Chondrocyte (in vitro differentiated cells): ENCODE results near the gene PLXNA3. TPM values are rescaled to one million over a fixed set of nuclear protein-coding genes. Genes with fewer than 3 reads are reported as not detected.

Experiments
- DNase-seq: peaks from one replicate; pipeline ENCODE4 v3.0.0; 2021; ENCODE audit warnings: mixed read lengths, low spot score
- H3K27ac Mint-ChIP-seq: one replicate; pipeline ENCODE4 v1.8.0; 2021; ENCODE audit warnings: mild to moderate bottlenecking, moderate library complexity, mixed read lengths; ENCODE audit not compliant: unreplicated experiment
- H3K27me3 Mint-ChIP-seq: 2 replicates; pipeline ENCODE4 v1.8.0; 2021; ENCODE audit warnings: low read depth, mixed read lengths
- H3K36me3 Mint-ChIP-seq: 2 replicates; pipeline ENCODE4 v1.8.0; 2021; ENCODE audit warnings: low read depth, mixed read lengths
- H3K4me1 Mint-ChIP-seq: 2 replicates; pipeline ENCODE4 v1.8.0; 2021; ENCODE audit warnings: low read depth, mild to moderate bottlenecking, mixed read lengths
- H3K4me3 Mint-ChIP-seq: one replicate; pipeline ENCODE4 v1.8.0; 2021; ENCODE audit warnings: mild to moderate bottlenecking, moderate library complexity, mixed read lengths; ENCODE audit not compliant: unreplicated experiment
- H3K9me3 Mint-ChIP-seq: 2 replicates; pipeline ENCODE4 v1.8.0; 2021; ENCODE audit warnings: low read depth, mixed read lengths
- total RNA-seq: library from RNA; stranded (reverse); gene quantifications from 3 replicates; pipeline ENCODE4 v1.2.1, GENCODE V29; 2021
- TF ChIP-seq, protein P1 (sequence below): fragments of 200-600 bp; sonication (generic); IDR thresholded peaks from 2 replicates; pipeline ENCODE4 v1.5.0; 2021; ENCODE audit warnings: antibody characterized with exemption, mild to moderate bottlenecking, moderate library complexity

The PLXNA3 gene
- total RNA-seq, 1 donor from 2014 or later = 205 TPM

- DNase-seq = no peak
- peaks cover 4% of the 10 kb centered on the region for H3K4me1 Mint-ChIP-seq
- TF ChIP-seq, protein P1, sequence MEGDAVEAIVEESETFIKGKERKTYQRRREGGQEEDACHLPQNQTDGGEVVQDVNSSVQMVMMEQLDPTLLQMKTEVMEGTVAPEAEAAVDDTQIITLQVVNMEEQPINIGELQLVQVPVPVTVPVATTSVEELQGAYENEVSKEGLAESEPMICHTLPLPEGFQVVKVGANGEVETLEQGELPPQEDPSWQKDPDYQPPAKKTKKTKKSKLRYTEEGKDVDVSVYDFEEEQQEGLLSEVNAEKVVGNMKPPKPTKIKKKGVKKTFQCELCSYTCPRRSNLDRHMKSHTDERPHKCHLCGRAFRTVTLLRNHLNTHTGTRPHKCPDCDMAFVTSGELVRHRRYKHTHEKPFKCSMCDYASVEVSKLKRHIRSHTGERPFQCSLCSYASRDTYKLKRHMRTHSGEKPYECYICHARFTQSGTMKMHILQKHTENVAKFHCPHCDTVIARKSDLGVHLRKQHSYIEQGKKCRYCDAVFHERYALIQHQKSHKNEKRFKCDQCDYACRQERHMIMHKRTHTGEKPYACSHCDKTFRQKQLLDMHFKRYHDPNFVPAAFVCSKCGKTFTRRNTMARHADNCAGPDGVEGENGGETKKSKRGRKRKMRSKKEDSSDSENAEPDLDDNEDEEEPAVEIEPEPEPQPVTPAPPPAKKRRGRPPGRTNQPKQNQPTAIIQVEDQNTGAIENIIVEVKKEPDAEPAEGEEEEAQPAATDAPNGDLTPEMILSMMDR = no peak
- H3K36me3 Mint-ChIP-seq = peaks cover 19% of the 10 kb centered on the region
- no peaks in the 10 kb centered on the region for H3K27me3 Mint-ChIP-seq
- no peak overlapping the region for H3K4me3 Mint-ChIP-seq
- H3K27ac Mint-ChIP-seq = peak overlapping the region; percentile 14
- H3K9me3 Mint-ChIP-seq = no peaks in the 10 kb centered on the region
Observed at GRCh38 chrX:154473683-154474082, 15.6 kb downstream of the PLXNA3 start.

DNA sequence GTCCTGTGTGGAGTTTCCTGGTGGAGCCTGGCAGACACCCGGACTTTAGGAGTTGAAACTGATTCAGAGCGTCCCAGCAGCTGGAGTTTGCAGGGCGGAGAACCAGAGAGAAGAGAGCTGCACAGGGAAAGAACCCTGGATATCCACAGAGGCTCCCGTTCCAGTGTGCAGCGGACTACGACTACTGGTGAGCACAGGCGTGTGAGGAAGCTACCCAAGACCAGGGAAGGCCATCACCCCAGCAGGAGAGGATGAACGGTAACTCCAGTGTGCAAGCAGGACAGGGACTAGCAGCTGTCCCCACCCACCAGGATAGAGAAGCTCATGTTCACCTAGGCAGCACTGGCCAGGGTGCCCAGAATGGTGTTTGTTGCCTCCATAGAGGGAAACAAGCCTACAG is 18.7 kb downstream of the PLXNA3 start:
- Mint-ChIP-seq H3K4me3 (no peak overlapping the region), H3K9me3 (no peaks in the 10 kb centered on the region), H3K27me3 (no peaks in the 10 kb centered on the region), H3K36me3 (peaks cover 8% of the 10 kb centered on the region), H3K27ac (peak overlapping the region; percentile 45), H3K4me1 (peaks cover 8% of the 10 kb centered on the region)
- DNase-seq = no peak
- TF ChIP-seq, protein P1 = no peak

DNA sequence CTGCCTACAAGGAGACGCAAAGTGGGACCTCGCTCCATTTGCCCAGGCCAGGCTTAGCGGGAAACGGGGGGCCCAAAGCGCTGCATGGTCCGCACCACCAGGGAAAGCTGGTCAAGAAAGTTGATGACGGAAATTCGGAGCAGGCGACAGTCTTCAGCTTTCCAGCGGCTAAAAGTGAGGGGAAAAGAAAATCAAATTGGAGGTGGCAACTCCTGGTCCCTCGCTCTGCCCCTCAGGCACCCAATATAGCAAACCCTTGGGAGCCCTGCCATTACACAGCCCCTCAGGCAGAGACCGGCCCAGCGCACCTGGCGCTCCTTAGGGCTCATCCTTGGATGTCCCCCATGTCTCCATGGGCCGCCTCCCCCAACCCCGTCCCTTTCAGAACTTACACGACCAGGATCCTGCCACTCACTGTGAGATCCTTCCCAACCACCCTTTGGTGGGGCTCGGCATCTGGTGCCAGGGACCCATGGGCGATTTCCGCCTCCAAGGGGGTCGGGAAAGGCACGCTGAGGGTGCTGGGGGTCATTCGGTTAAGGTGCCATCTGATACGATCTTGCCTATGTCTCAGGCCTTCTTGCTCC is 19.9 kb downstream of the PLXNA3 start:
- H3K4me1 Mint-ChIP-seq = peaks cover 8% of the 10 kb centered on the region
- DNase-seq = no peak
- H3K36me3 Mint-ChIP-seq = peaks cover 3% of the 10 kb centered on the region
- TF ChIP-seq, protein P1 = no peak
- peak overlapping the region; percentile 88 for H3K27ac Mint-ChIP-seq
- H3K9me3 Mint-ChIP-seq = no peaks in the 10 kb centered on the region
- peak overlapping the region; percentile 78 for H3K4me3 Mint-ChIP-seq
- H3K27me3 Mint-ChIP-seq = no peaks in the 10 kb centered on the region

DNA sequence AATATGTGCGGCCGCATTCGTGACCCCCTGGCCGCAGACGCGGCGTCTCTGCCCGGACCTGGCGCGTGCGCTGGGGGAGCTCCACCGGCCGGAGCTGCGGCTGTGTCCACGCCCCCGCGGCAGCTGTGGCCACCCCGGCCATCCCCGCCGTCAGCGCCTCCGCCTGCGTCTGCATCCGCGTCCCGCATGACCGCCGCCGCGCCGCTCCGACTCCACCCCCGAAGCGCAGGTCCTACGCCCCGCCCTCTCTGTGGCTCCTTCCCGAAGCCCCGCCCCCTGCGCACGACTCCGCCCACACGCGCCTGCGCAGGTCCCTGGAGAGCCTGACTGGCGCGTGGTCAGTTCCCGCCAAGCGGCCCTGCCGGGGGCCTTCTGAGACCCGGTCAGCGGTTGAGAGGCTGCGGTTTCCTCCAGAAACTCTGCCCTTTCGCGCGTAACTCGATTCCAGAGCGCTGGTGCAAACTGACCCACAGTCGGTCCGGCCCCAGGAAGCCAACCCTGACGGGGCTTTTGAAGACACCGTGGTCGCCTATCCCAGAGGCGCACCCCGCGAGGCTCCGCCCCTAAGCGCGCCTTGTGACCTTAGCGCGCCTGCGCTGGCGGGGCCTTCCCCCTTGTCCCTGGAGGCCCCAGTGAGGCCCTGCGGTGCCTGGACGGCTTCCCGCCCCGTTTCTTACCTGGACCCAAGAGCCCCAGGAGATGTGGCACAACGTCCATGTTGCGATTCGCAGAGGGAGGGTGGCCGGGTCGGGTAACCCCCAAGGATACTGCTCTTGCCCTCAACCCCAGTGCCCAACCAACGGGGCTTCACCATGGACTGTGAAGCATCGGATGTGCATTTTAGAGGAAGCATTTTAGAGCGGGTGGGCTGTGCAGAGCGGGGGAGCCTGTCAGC is 20.9 kb downstream of the PLXNA3 start, which contains the start of gene LAGE3:
Gene LAGE3 (minus strand): TSS at position 554 of the 895 bp plus-strand sequence. CDS start 366 bp downstream, at position 188.
- TF ChIP-seq, protein P1 = no peak
- Mint-ChIP-seq H3K27ac (peak within 1 kb of the TSS; percentile 88), H3K4me3 (peak within 1 kb of the TSS; percentile 78), H3K4me1 (peaks cover 8% of the 10 kb centered on the region), H3K36me3 (peaks cover 3% of the 10 kb centered on the region), H3K27me3 (no peaks in the 10 kb centered on the region), H3K9me3 (peaks cover 4% of the 10 kb centered on the region)
- peak; percentile 96 for DNase-seq

- Mint-ChIP-seq H3K27me3 (no peaks in the 10 kb centered on the region), H3K4me1 (peaks cover 12% of the 10 kb centered on the region), H3K4me3 (no peak overlapping the region), H3K36me3 (peaks cover 3% of the 10 kb centered on the region), H3K27ac (no peak overlapping the region), H3K9me3 (peaks cover 4% of the 10 kb centered on the region)
- TF ChIP-seq, protein P1 = no peak
- no peak for DNase-seq
Observed at GRCh38 chrX:154481195-154481594, 23.1 kb downstream of the PLXNA3 start.
